ENCODE data around the gene BCR. TPM values are rescaled to one million over a fixed set of nuclear protein-coding genes. Genes with fewer than 3 reads are reported as not detected.

BCR gene
- total and polyA plus RNA-seq, 12 donors = 10.9 to 33.4 (median 25.8) TPM

DNA sequence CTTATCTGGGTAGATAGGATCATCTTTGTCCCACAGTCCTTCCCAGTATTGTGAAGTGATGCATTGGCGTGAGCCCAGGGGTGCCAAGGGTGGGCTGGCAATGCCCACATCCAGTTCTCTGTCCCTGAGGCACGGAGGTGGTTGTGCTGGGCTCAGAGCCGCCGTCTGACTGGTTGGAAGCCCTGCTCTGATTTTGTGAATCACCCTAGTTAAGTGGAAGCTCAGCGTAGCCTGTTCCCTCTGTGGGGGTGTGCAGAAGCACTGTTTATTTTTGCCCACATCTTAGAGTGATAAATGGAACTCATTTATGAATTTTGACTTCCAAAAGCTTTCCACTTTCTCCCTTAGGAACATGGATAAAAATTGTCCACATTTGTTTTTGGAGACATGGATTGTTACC, 13.6 kb downstream of the BCR start:
- H3K27ac ChIP-seq = no peak overlapping the region
- H3K27me3 ChIP-seq = no peaks in the 10 kb centered on the region
- H3K4me3 ChIP-seq = no peak overlapping the region
- peak in 2 of 8 donors; percentile 12 to 30 for ATAC-seq
- DNase-seq = no peak
- H3K9me3 ChIP-seq = no peaks in the 10 kb centered on the region
- WGBS, 2 donors = 77 to 83% methylated on average over 5 of the region's 5 CpGs
- no peak for TF ChIP-seq CTCF (IDR thresholded peaks at IDR 0.05)
- intact Hi-C loops (cut with DNase I) = no loop called here
- peaks cover 0 to 21% (median 0%) of the 10 kb centered on the region in 9 donors for H3K36me3 ChIP-seq
- H3K4me1 ChIP-seq = peaks cover 0 to 67% (median 33%) of the 10 kb centered on the region in 9 donors

GRCh38 chr22:23196165-23196564, 15.9 kb downstream of the BCR start:
- TF ChIP-seq CTCF (IDR thresholded peaks at IDR 0.05) = no peak
- intact Hi-C loops (cut with DNase I) = no loop called here
- no peaks in the 10 kb centered on the region for H3K27me3 ChIP-seq
- no peak overlapping the region for H3K27ac ChIP-seq
- no peaks in the 10 kb centered on the region for H3K9me3 ChIP-seq
- no peak overlapping the region for H3K4me3 ChIP-seq
- peaks cover 0 to 78% (median 42%) of the 10 kb centered on the region in 9 donors for H3K4me1 ChIP-seq
- DNase-seq (no peak), ATAC-seq (no peak)
- H3K36me3 ChIP-seq = peaks cover 0 to 13% (median 0%) of the 10 kb centered on the region in 9 donors
- 59 to 60% methylated on average over 11 of the region's 11 CpGs for WGBS, 2 donors

GRCh38 chr22:23197836-23198235, 17.5 kb downstream of the BCR start:
- ATAC-seq (peak; percentile 14 to 82 (median 55)), DNase-seq (no peak)
- Histone ChIP-seq H3K27me3 (no peaks in the 10 kb centered on the region), H3K27ac (peak overlapping the region in 5 of 10 donors; percentile 9 to 51 (median 31)), H3K9me3 (no peaks in the 10 kb centered on the region), H3K36me3 (peaks cover 0 to 5% (median 0%) of the 10 kb centered on the region in 9 donors), H3K4me3 (no peak overlapping the region), H3K4me1 (peaks cover 0 to 64% (median 37%) of the 10 kb centered on the region in 9 donors)
- intact Hi-C loops (cut with DNase I) = loop anchor here in 1 of 10 donors (2.0 kb wide), 1 partner anchor 13 kb away; no protein-coding TSS in a partner anchor
- WGBS, 2 donors = 67 to 69% methylated on average over 8 of the region's 8 CpGs
- TF ChIP-seq CTCF (IDR thresholded peaks at IDR 0.05) = no peak

- Histone ChIP-seq H3K27me3 (no peaks in the 10 kb centered on the region), H3K4me3 (no peak overlapping the region), H3K36me3 (peaks cover 0 to 17% (median 0%) of the 10 kb centered on the region in 9 donors), H3K4me1 (peaks cover 0 to 61% (median 36%) of the 10 kb centered on the region in 9 donors), H3K27ac (peak overlapping the region in 3 of 10 donors; percentile 7 to 61 (median 44)), H3K9me3 (no peaks in the 10 kb centered on the region)
- TF ChIP-seq CTCF (IDR thresholded peaks at IDR 0.05) = no peak
- intact Hi-C loops (cut with DNase I) = loop anchor here in 1 of 10 donors (2.0 kb wide), 1 partner anchor 14 kb away; no protein-coding TSS in a partner anchor
- ATAC-seq (peak in 3 of 8 donors; percentile 23 to 38 (median 38)), DNase-seq (no peak)
- 64 to 67% methylated on average over 8 of the region's 8 CpGs for whole genome bisulfite sequencing, 2 donors
Measured at GRCh38 chr22:23199159-23199558, 18.9 kb downstream of the BCR start.
